ENCODE data around the gene OR5AU1. TPM values are rescaled to one million over a fixed set of nuclear protein-coding genes. Genes with fewer than 3 reads are reported as not detected.

The OR5AU1 gene
- total RNA-seq, 1 experiment from 2014 or later = not detected

GRCh38 chr14:21182166-21182565, 26.3 kb upstream of the OR5AU1 start:
- no peak for ATAC-seq
- DNase-seq (ENCODE audit: low read depth, low spot score) = no peak
- Histone ChIP-seq H3K36me3 (ENCODE audit: control insufficient read depth in 1 of 2, insufficient read depth in 2 of 2, low read length in 2 of 2) (no peaks in the 10 kb centered on the region), H3K9me3 (ENCODE audit: control insufficient read depth in 1 of 2, insufficient read depth in 1 of 2, low read depth in 1 of 2, low read length in 2 of 2) (no peaks in the 10 kb centered on the region), H3K27me3 (ENCODE audit: insufficient read depth, low read length) (no peaks in the 10 kb centered on the region), H3K4me3 (replicated peaks in 1 of 2; ENCODE audit: low read depth in 1 of 2, low read length in 2 of 2) (no peak overlapping the region), H3K9me2 (ENCODE audit: insufficient read depth) (no peaks in the 10 kb centered on the region), H3K79me2 (ENCODE audit: insufficient read depth, low read length) (no peaks in the 10 kb centered on the region), H3K9ac (ENCODE audit: low read length) (no peak overlapping the region), H3K4me2 (ENCODE audit: low read length) (no peak overlapping the region), H3K27ac (ENCODE audit: low read depth, low read length) (no peak overlapping the region), H4K20me1 (ENCODE audit: insufficient read depth) (no peaks in the 10 kb centered on the region), H3K4me1 (ENCODE audit: control insufficient read depth in 1 of 2, insufficient read depth in 2 of 2, low read length in 2 of 2) (no peaks in the 10 kb centered on the region), H2AFZ (ENCODE audit: low read depth, low read length, poor library complexity, severe bottlenecking) (no peak overlapping the region)
- no peak for TF ChIP-seq YY1 (IDR thresholded peaks at IDR 0.05; ENCODE audit: extremely low read depth, insufficient replicate concordance, low read depth, low read length)
- no peak for TF ChIP-seq TCF7L2 (IDR thresholded peaks at IDR 0.05; ENCODE audit: borderline replicate concordance, extremely low read depth, insufficient read depth, insufficient read length)
- no peak for TF ChIP-seq POLR2A (IDR thresholded peaks at IDR 0.05; ENCODE audit: borderline replicate concordance, extremely low read depth, insufficient read depth, insufficient read length)
- no peak for TF ChIP-seq MAX (IDR thresholded peaks at IDR 0.05)
- no peak for TF ChIP-seq FOSL1 (IDR thresholded peaks at IDR 0.05; ENCODE audit: low read depth)
- TF ChIP-seq SP1 (IDR thresholded peaks at IDR 0.05; ENCODE audit: low read depth) = no peak
- TF ChIP-seq POLR2AphosphoS5 (IDR thresholded peaks at IDR 0.05; ENCODE audit: low read depth, low read length) = no peak
- TF ChIP-seq EZH2 (IDR thresholded peaks at IDR 0.05) = no peak
- TF ChIP-seq SRF (IDR thresholded peaks at IDR 0.05; ENCODE audit: low read depth) = no peak
- no peak for TF ChIP-seq CBX3 (IDR thresholded peaks at IDR 0.05; ENCODE audit: low read depth)
- no peak for TF ChIP-seq ZFX (IDR thresholded peaks at IDR 0.05)
- no peak for TF ChIP-seq ELF1 (IDR thresholded peaks at IDR 0.05; ENCODE audit: borderline replicate concordance, low read depth)
- no peak for TF ChIP-seq EZH2phosphoT487 (IDR thresholded peaks at IDR 0.05; ENCODE audit: borderline replicate concordance)
- TF ChIP-seq JUND (IDR thresholded peaks at IDR 0.05) = no peak
- no peak for TF ChIP-seq REST (IDR thresholded peaks at IDR 0.05; ENCODE audit: low read depth)
- no peak for TF ChIP-seq RAD21 (IDR thresholded peaks at IDR 0.05; ENCODE audit: low read depth)
- no peak for TF ChIP-seq ZBTB33 (IDR thresholded peaks at IDR 0.05; ENCODE audit: extremely low read depth, insufficient replicate concordance, low read length)
- ChIA-PET POLR2A (no interaction called here), RAD21 (ENCODE audit: low non-redundant PET in 1 of 2, low total read pairs in 2 of 2, uncharacterized antibody in 2 of 2, unreplicated experiment in 2 of 2) (no interaction called here), CTCF (no interaction called here)
- BruUV-seq (replicated peaks) = no TSS peak
- intact Hi-C loops (cut with micrococcal nuclease) = no loop called here

Measured in HCT116 (cell line).